ENCODE data around the gene STK4.

STK4 gene

DNA sequence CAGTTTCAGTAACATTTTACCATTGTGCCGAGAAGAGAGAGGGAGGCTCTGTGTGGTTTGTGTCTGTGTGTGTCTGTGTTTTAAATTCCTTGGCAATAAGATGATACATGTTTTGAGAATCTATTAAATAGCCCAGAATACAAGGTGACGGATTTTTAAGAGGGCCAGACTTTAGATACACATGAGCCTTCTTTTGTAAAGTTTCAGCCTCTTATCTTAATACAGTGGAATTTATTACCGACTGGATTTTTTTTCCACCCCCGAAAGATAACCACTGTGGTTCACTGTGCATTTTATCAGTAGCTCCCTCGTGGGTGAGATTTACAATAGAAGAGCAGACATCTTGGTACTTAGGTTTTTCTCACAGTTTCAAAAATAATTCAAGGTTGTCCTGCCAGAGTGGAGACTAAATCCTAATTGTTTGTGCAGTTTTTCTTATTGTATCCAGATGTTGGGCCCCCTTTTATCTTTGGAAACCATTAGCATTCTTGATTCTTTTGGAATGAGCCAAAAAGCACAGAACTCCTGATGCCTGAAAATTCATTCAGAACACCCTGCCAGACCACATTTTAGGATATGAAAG, 49.9 kb downstream of the STK4 start:
- no peak overlapping the region for H3K4me3 ChIP-seq (ENCODE audit: low read depth, low read length)
- TF ChIP-seq, protein P1, sequence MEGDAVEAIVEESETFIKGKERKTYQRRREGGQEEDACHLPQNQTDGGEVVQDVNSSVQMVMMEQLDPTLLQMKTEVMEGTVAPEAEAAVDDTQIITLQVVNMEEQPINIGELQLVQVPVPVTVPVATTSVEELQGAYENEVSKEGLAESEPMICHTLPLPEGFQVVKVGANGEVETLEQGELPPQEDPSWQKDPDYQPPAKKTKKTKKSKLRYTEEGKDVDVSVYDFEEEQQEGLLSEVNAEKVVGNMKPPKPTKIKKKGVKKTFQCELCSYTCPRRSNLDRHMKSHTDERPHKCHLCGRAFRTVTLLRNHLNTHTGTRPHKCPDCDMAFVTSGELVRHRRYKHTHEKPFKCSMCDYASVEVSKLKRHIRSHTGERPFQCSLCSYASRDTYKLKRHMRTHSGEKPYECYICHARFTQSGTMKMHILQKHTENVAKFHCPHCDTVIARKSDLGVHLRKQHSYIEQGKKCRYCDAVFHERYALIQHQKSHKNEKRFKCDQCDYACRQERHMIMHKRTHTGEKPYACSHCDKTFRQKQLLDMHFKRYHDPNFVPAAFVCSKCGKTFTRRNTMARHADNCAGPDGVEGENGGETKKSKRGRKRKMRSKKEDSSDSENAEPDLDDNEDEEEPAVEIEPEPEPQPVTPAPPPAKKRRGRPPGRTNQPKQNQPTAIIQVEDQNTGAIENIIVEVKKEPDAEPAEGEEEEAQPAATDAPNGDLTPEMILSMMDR (IDR thresholded peaks at IDR 0.05; ENCODE audit: borderline replicate concordance, insufficient read depth, low read depth, low read length), result no peak

GRCh38 chr20:45017281-45017680, 51.0 kb downstream of the STK4 start:
- H3K4me3 ChIP-seq (ENCODE audit: low read depth, low read length), result no peak overlapping the region
- TF ChIP-seq, protein P1 (IDR thresholded peaks at IDR 0.05; ENCODE audit: borderline replicate concordance, insufficient read depth, low read depth, low read length), result no peak

GRCh38 chr20:45017857-45018256, 51.5 kb downstream of the STK4 start:
- no peak overlapping the region for H3K4me3 ChIP-seq (ENCODE audit: low read depth, low read length)
- TF ChIP-seq, protein P1 (IDR thresholded peaks at IDR 0.05; ENCODE audit: borderline replicate concordance, insufficient read depth, low read depth, low read length), result no peak

- TF ChIP-seq, protein P1 (IDR thresholded peaks at IDR 0.05; ENCODE audit: borderline replicate concordance, insufficient read depth, low read depth, low read length), result no peak
Measured at GRCh38 chr20:45019027-45019761, 52.9 kb downstream of the STK4 start.

DNA sequence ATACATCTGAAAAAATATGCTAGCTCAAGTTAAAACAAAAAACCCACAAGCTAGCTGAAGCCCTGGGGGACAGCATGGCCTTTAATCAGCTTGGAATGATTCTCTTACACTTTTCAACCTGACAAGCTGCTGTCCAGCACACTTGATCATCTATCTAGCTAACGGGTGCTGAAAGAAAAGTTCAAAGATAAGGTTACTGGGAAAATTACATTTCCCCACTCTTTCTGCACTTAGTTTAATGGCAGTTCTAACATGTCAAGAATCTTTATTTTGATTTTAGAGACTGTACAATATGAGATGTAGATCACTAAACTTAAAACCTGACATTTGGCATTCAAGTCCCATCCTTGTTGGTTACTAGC, 53.4 kb downstream of the STK4 start:
- TF ChIP-seq, protein P1 (IDR thresholded peaks at IDR 0.05; ENCODE audit: borderline replicate concordance, insufficient read depth, low read depth, low read length), result no peak
- H3K4me3 ChIP-seq (ENCODE audit: low read depth, low read length), result no peak overlapping the region

More at GRCh38 chr20:45019027-45019761, 52.9 kb downstream of the STK4 start:
- H3K4me3 ChIP-seq (ENCODE audit: low read depth, low read length), result no peak overlapping the region

- no peak overlapping the region for H3K4me3 ChIP-seq (ENCODE audit: low read depth, low read length)
- TF ChIP-seq, protein P1 (IDR thresholded peaks at IDR 0.05; ENCODE audit: borderline replicate concordance, insufficient read depth, low read depth, low read length), result no peak
Measured at GRCh38 chr20:45020236-45020886, 54.0 kb downstream of the STK4 start.
